ENCODE measurements around the gene VPS52. TPM values are rescaled to one million over a fixed set of nuclear protein-coding genes. Genes with fewer than 3 reads are reported as not detected.

The VPS52 gene, protein sequence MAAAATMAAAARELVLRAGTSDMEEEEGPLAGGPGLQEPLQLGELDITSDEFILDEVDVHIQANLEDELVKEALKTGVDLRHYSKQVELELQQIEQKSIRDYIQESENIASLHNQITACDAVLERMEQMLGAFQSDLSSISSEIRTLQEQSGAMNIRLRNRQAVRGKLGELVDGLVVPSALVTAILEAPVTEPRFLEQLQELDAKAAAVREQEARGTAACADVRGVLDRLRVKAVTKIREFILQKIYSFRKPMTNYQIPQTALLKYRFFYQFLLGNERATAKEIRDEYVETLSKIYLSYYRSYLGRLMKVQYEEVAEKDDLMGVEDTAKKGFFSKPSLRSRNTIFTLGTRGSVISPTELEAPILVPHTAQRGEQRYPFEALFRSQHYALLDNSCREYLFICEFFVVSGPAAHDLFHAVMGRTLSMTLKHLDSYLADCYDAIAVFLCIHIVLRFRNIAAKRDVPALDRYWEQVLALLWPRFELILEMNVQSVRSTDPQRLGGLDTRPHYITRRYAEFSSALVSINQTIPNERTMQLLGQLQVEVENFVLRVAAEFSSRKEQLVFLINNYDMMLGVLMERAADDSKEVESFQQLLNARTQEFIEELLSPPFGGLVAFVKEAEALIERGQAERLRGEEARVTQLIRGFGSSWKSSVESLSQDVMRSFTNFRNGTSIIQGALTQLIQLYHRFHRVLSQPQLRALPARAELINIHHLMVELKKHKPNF
- 10 to 100 TPM; 35.6 to 45.2 TPM for total RNA-seq

DNA sequence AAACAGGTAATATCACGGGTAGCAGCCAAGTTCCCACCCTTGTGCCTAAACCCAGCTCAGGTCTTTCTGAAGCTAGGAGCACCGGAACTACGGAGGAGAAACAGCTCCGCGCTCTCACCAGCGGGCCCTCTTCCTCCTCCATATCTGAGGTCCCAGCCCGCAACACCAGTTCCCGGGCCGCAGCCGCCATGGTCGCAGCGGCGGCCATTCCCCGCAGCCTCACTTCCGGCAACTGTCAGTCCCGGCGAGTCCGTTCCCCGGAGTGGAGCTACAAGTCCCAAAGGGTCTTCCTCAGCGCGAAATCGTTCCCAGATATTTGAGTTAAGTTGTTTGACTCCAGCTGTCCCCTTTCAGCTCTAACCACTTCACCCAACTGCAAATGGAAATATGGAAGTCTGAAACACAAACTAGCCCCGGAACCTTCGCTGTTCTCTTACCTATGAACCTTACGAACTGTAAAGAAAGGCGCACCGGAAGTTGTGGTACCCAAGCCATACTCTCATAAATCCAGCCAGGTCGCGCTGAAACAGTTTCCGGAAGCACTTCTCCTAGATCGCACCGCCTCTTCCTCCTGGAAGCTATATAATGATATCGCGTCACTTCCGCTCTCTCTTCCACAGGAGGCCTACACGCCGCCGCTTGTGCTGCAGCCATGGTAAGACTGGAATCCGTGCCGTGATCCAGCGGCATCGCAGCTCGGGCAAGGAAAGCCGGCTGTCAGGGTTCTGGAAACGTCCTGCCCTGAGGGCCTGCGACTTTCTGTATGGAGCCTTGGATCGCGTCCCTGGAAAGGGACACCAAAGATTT, at the start of gene VPS52, which contains the start of gene RPS18:
Gene VPS52 (minus strand): TSS at position 409 of the 807 bp plus-strand sequence. CDS start 201 bp downstream, at position 208.
Gene RPS18 (plus strand): TSS at position 608 of the 807 bp plus-strand sequence. CDS start 45 bp downstream, at position 653.
- DNase-seq (peak; percentile 94), ATAC-seq (peak; percentile 92)
- H3K27ac Mint-ChIP-seq = peak within 1 kb of the TSS; percentile 100
- CTCF ChIA-PET = interaction anchor here (0.6 to 3.3 kb wide), 18 partner anchors 9 to 1083 kb away, joined by 3 to 14 read pairs (median 3); partner anchors contain the start of genes HSD17B8, PFDN6 and WDR46
- peaks cover 67% of the 10 kb centered on the region for H3K36me3 Mint-ChIP-seq (ENCODE audit: low read depth)
- intact Hi-C loops (cut with DNase I, micrococcal nuclease) = loop anchor here (1.0 to 10.0 kb wide), 19 partner anchors 18 to 1297 kb away; partner anchors contain the start of genes RXRB (in 2 of the 2), SLC39A7 (in 2 of the 2), BRD2 (in 1 of the 2) and DXO (in 1 of the 2)
- peaks cover 47% of the 10 kb centered on the region for H3K4me1 Mint-ChIP-seq
- POLR2A ChIA-PET = interaction anchor here (0.9 to 2.9 kb wide), 10 partner anchors 9 to 300 kb away, joined by 3 to 18 read pairs (median 4); partner anchors contain the start of genes PFDN6, RGL2, RING1 and WDR46
- no peaks in the 10 kb centered on the region for H3K9me3 Mint-ChIP-seq (ENCODE audit: low read depth)
- H3K27me3 Mint-ChIP-seq = no peaks in the 10 kb centered on the region
- peak within 1 kb of the TSS; percentile 91 for H3K4me3 Mint-ChIP-seq

GRCh38 chr6:33321227-33321626, 49.6 kb upstream of the VPS52 start:
- DNase-seq (no peak), ATAC-seq (no peak)
- H3K4me3 Mint-ChIP-seq = peak overlapping the region; percentile 99
- ChIA-PET POLR2A (interaction anchor here (0.7 kb wide), 1 partner anchor 129 kb away, joined by 7 read pairs; no protein-coding TSS in a partner anchor), CTCF (interaction anchor here (1.0 kb wide), 1 partner anchor 22 kb away, joined by 3 read pairs; no protein-coding TSS in a partner anchor)
- H3K27me3 Mint-ChIP-seq = no peaks in the 10 kb centered on the region
- H3K4me1 Mint-ChIP-seq = peaks cover 62% of the 10 kb centered on the region
- H3K9me3 Mint-ChIP-seq (ENCODE audit: low read depth) = no peaks in the 10 kb centered on the region
- intact Hi-C loops (cut with DNase I, micrococcal nuclease) = no loop called here
- peaks cover 37% of the 10 kb centered on the region for H3K36me3 Mint-ChIP-seq (ENCODE audit: low read depth)
- peak overlapping the region; percentile 99 for H3K27ac Mint-ChIP-seq

DNA sequence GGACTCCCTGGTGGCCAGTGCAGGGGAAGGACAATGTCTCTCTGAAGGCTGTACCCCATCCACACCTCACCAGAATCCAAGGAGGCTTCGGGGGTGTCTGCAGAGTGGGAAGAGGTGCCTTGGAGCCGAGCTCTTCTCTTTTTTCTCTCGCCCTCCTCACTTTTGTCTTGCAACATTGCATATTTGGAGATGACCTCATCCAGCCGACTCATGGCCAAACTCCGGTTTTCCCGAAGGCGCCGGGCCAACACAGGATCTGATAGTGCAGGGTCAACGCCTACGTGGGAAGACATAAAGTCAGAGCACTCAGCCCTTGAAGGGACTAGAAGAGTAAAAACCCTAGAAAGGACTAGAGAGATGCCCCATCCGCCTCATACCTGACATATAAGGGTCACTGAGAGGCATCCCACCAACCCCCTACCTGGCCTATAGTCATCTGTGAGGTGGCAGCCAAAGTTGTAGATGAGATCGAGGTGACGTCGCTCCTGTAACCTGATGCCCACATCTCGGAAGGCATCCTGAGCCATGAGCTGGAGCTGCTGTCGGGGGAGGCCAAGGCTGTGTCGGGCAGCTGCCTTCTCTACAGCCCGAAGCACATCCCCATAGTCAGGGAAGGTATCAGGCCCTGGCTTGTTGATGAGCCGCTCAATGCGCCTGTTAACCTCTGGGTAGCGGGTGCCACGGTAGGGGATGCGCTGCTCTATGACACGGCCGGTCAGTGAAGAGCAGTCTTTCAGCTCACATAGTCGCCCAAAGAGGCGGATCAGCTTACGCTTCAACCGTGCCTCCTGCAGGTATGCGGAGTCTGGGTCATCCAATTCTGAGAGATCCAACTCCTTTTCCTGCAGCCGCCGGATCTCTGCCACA, 48.9 kb upstream of the VPS52 start:
- Mint-ChIP-seq H3K27ac (peak overlapping the region; percentile 99), H3K9me3 (ENCODE audit: low read depth) (no peaks in the 10 kb centered on the region), H3K27me3 (no peaks in the 10 kb centered on the region), H3K4me3 (peak overlapping the region; percentile 99), H3K4me1 (peaks cover 68% of the 10 kb centered on the region), H3K36me3 (ENCODE audit: low read depth) (peaks cover 37% of the 10 kb centered on the region)
- DNase-seq (no peak), ATAC-seq (no peak)
- intact Hi-C loops (cut with DNase I, micrococcal nuclease) = no loop called here
- CTCF ChIA-PET = interaction anchor here (0.6 to 1.0 kb wide), 2 partner anchors 21 to 72 kb away, joined by 3 read pairs; no protein-coding TSS in a partner anchor
- POLR2A ChIA-PET = interaction anchor here (0.7 kb wide), 1 partner anchor 129 kb away, joined by 7 read pairs; no protein-coding TSS in a partner anchor

- H3K27ac Mint-ChIP-seq = peak overlapping the region; percentile 55
These were observed 48.3 kb upstream of the VPS52 start for GRCh38 chr6:33319939-33320314.

DNA sequence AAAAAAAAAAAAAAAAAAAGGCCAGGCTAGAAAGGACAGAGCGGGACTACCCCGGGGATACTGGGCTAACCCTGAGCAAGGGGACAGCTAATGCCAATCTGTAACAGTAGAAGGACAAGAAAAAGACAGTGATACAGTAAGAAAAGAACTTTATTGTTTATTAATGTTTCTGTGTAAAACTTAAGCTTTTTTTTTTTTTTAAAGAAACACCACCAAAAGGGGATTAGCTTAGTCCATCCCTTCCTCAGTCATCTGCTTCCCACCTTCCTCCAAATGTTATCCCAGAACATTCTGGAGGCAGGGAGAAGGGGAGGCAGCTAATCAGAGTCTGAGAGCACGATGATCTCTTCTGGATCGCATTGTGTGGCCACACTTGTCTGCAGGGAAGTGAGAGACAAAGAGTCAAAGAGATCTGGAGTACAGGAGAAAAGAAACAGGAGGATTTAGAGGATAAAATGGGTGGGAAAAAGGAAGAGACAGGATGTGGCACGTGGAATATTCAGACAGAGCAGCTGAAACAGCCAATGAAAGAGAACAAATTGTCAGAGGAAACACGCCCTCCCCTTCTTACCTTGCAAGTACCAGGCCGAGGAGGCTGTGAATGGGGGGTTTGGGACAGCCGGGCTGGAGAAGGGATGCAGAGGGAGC, 46.9 kb upstream of the VPS52 start:
- CTCF ChIA-PET = interaction anchor here (0.9 to 3.0 kb wide), 6 partner anchors 11 to 68 kb away, joined by 3 to 13 read pairs (median 4); partner anchors contain the start of genes B3GALT4 and RGL2
- Mint-ChIP-seq H3K27me3 (no peaks in the 10 kb centered on the region), H3K36me3 (ENCODE audit: low read depth) (peaks cover 41% of the 10 kb centered on the region), H3K4me1 (peaks cover 72% of the 10 kb centered on the region), H3K9me3 (ENCODE audit: low read depth) (no peaks in the 10 kb centered on the region), H3K27ac (peak overlapping the region; percentile 93), H3K4me3 (peak overlapping the region; percentile 80)
- intact Hi-C loops (cut with DNase I, micrococcal nuclease) = loop anchor here (1.0 to 10.0 kb wide), 4 partner anchors 253 to 1141 kb away; partner anchors contain the start of genes AGPAT1 (in 1 of the 2), HMGA1 (in 1 of the 2) and RNF5 (in 1 of the 2)
- DNase-seq (no peak), ATAC-seq (no peak)
- POLR2A ChIA-PET = interaction anchor here (1.0 to 2.0 kb wide), 5 partner anchors 19 to 243 kb away, joined by 3 to 10 read pairs (median 7); partner anchors contain the start of genes B3GALT4, RGL2, RING1 and RPS18

More at GRCh38 chr6:33319939-33320314, 48.3 kb upstream of the VPS52 start:
- POLR2A ChIA-PET = no interaction called here
- CTCF ChIA-PET = no interaction called here
- no peak for ATAC-seq
- intact Hi-C loops (cut with DNase I, micrococcal nuclease) = loop anchor here (5.0 to 10.0 kb wide), 3 partner anchors 255 to 1143 kb away; partner anchors contain the start of genes AGPAT1 (in 1 of the 2), HMGA1 (in 1 of the 2) and RNF5 (in 1 of the 2)
- no peaks in the 10 kb centered on the region for H3K9me3 Mint-ChIP-seq (ENCODE audit: low read depth)
- peak overlapping the region; percentile 80 for H3K4me3 Mint-ChIP-seq
- no peaks in the 10 kb centered on the region for H3K27me3 Mint-ChIP-seq
- peaks cover 37% of the 10 kb centered on the region for H3K36me3 Mint-ChIP-seq (ENCODE audit: low read depth)
- DNase-seq = no peak
- peaks cover 74% of the 10 kb centered on the region for H3K4me1 Mint-ChIP-seq

DNA sequence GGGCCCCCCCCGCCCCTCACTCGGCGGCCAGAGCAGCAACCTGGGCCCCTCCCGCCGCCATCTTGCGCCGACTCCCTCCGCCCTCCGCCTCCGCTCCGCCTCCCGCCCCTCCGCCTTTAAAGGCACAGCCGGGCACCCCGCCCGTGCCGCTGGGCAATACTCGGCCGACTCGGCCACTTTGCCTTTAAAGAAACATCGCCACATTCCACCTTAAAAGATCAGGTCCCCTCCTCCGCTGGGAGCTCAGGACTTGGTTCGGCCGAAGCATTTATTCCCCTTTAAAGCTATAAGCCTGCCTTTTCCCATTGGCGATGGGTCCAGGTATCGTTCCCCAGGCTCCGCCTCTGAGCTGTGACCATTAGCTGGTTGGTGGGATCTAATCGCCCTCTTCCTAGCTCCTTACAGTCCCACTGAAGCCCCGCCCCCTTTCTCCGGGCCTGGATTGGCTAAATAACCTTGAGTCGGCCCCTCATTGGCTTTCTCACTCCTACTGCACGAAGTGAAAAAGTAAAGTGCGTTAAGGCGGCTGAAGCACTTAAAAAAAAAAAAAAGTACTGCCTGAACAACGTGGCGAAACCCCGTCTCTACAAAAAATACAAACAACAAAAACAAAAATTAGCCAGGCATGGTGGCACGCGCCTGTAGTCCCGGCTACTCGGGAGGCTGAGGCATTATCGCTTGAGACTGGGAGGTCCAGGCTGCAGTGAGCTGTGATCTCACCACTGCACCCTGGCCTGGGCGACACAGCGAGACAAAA, 46.2 kb upstream of the VPS52 start, which contains the start of gene ZBTB22:
Gene ZBTB22 (minus strand): TSS at position 76 of the 757 bp plus-strand sequence. CDS start 828 bp downstream, outside the sequence.
- DNase-seq (peak; percentile 98), ATAC-seq (peak; percentile 69)
- Mint-ChIP-seq H3K36me3 (ENCODE audit: low read depth) (peaks cover 48% of the 10 kb centered on the region), H3K9me3 (ENCODE audit: low read depth) (no peaks in the 10 kb centered on the region), H3K27ac (peak within 1 kb of the TSS; percentile 93), H3K27me3 (no peaks in the 10 kb centered on the region), H3K4me1 (peaks cover 70% of the 10 kb centered on the region), H3K4me3 (peak within 1 kb of the TSS; percentile 80)
- POLR2A ChIA-PET = interaction anchor here (0.6 to 2.0 kb wide), 11 partner anchors 18 to 1714 kb away, joined by 3 to 10 read pairs (median 5); partner anchors contain the start of genes B3GALT4, PFDN6, RGL2 and RING1
- intact Hi-C loops (cut with DNase I, micrococcal nuclease) = loop anchor here (1.0 to 10.0 kb wide), 9 partner anchors 46 to 1141 kb away; partner anchors contain the start of genes AGPAT1 (in 1 of the 2), CUTA (in 1 of the 2), HMGA1 (in 1 of the 2) and RNF5 (in 1 of the 2)
- CTCF ChIA-PET = interaction anchor here (0.8 to 3.0 kb wide), 9 partner anchors 12 to 100 kb away, joined by 3 to 13 read pairs (median 3); partner anchors contain the start of genes B3GALT4, CUTA and RGL2

DNA sequence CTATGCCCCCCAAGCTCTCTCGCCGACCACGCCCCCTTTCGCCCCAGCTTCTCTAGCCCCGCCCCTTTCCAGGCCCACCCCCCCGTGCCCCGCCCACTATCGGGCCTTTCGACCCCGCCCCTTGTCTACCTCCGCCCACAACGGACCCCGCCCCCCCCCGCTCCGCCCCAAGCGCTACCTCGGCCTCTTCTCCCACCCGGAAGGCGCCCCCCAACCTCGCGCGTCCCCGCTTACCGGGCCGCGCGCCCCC, 45.7 kb upstream of the VPS52 start:
- DNase-seq (no peak), ATAC-seq (no peak)
- Mint-ChIP-seq H3K9me3 (ENCODE audit: low read depth) (no peaks in the 10 kb centered on the region), H3K27ac (peak overlapping the region; percentile 63), H3K4me1 (peaks cover 73% of the 10 kb centered on the region), H3K4me3 (peak overlapping the region; percentile 80), H3K27me3 (no peaks in the 10 kb centered on the region), H3K36me3 (ENCODE audit: low read depth) (peaks cover 52% of the 10 kb centered on the region)
- POLR2A ChIA-PET = interaction anchor here (0.6 to 2.0 kb wide), 8 partner anchors 18 to 1714 kb away, joined by 3 to 10 read pairs (median 6); partner anchors contain the start of genes B3GALT4, RGL2 and RING1
- intact Hi-C loops (cut with DNase I, micrococcal nuclease) = loop anchor here (1.0 to 10.0 kb wide), 8 partner anchors 45 to 1140 kb away; partner anchors contain the start of genes AGPAT1 (in 1 of the 2), CUTA (in 1 of the 2), HMGA1 (in 1 of the 2) and RNF5 (in 1 of the 2)
- CTCF ChIA-PET = interaction anchor here (0.8 to 3.0 kb wide), 8 partner anchors 12 to 101 kb away, joined by 3 to 13 read pairs (median 3); partner anchors contain the start of genes B3GALT4, CUTA and RGL2

All from activated CD4-positive, alpha-beta T cell treated with anti-CD3 and anti-CD28 coated beads for 36 hours (primary cell).